Esophagus muscularis mucosa (tissue), 4 donors: Measurements from ENCODE around the gene PLEKHG4B. TPM values are rescaled to one million over a fixed set of nuclear protein-coding genes. Genes with fewer than 3 reads are reported as not detected.
"Not testable (repeated sequence)": the region's sequence is repeated elsewhere in the genome, so short reads cannot be mapped to it uniquely, and the experiment has no call there.

ENCODE experiments used
- DNase-seq: peaks from one replicate; pipeline ENCODE4 v3.0.0-alpha.2; 2017; ENCODE audit errors: extremely low spot score
- H3K27ac ChIP-seq, 4 donors: fragments of 200-600 bp; sonication (generic); replicated peaks in 1 of 4; 1 replicate in 3 of 4; 2 replicates in 1 of 4; pipeline ENCODE4 v1.5.1; 2016 to 2019; ENCODE audit warnings: mild to moderate bottlenecking in 1 of 4
- H3K27me3 ChIP-seq, 4 donors: fragments of 200-600 bp; sonication (generic); one replicate each; pipeline versions ENCODE4 v1.5.1 to v1.6.0; 2016 to 2019
- H3K36me3 ChIP-seq, 4 donors: fragments of 200-600 bp; sonication (generic); one replicate each; pipeline ENCODE4 v1.5.1; 2016 to 2019
- H3K4me1 ChIP-seq, 4 donors: fragments of 200-600 bp; sonication (generic); one replicate each; pipeline ENCODE4 v1.5.1; 2016 to 2019
- H3K4me3 ChIP-seq, 4 donors: fragments of 200-600 bp; sonication (generic); 1 replicate in 2 of 4; 2 replicates in 2 of 4; pipeline ENCODE4 v1.5.1; 2016 to 2019; ENCODE audit warnings: mild to moderate bottlenecking in 4 of 4, moderate library complexity in 1 of 4
- H3K9me3 ChIP-seq, 4 donors: fragments of 200-600 bp; sonication (generic); 1 replicate in 3 of 4; 2 replicates in 1 of 4; pipeline ENCODE4 v1.5.1; 2016 to 2019
- CTCF ChIP-seq, 3 experiments: fragments of 200-600 bp in 2 of 3; fragments of 450-650 bp in 1 of 3; sonication (generic) in 2 of 3; IDR thresholded peaks; one replicate each; pipeline ENCODE4 v1.5.1; 2017 to 2019; ENCODE audit warnings: antibody characterized with exemption in 3 of 3, mild to moderate bottlenecking in 2 of 3, moderate library complexity in 1 of 3
- EP300 ChIP-seq: sonication (generic); formaldehyde crosslinking; IDR thresholded peaks from one replicate; pipeline ENCODE4 v1.6.1; 2017; ENCODE audit warnings: antibody characterized with exemption
- POLR2A ChIP-seq: fragments of 450-650 bp; IDR thresholded peaks from one replicate; pipeline ENCODE4 v1.6.1; 2017; ENCODE audit warnings: antibody characterized with exemption, moderate library complexity, mild to moderate bottlenecking, low read depth
- POLR2AphosphoS5 ChIP-seq, 2 donors: sonication (generic); formaldehyde crosslinking; IDR thresholded peaks; one replicate each; pipeline ENCODE4 v1.6.1; 2017; ENCODE audit warnings: antibody characterized with exemption in 2 of 2
- WGBS: methylation state at CpG from one replicate; pipeline ENCODE4 v1.1.5; 2018; 5-methylcytosine and 5-hydroxymethylcytosine counted together
- intact Hi-C: fragments of 100-400 bp; cut with DNase I; formaldehyde crosslinking; loops from one replicate; pipeline ENCODE4 v1.15.1; 2023
- total RNA-seq, 4 donors: library from RNA; depleted of rRNA; stranded (reverse); fragments of >200 nt; gene quantifications; one replicate each; pipeline versions ENCODE4 v1.1.0 to v1.2.1, GENCODE V29; 2016

Gene PLEKHG4B
- total RNA-seq: under 1 TPM in 2 of 4 donors, not detected in 2; under 0.01 to 0.46 TPM

GRCh38 chr5:91556-92263, at the start of gene PLEKHG4B:
Gene PLEKHG4B (plus strand): TSS chr5:92168. CDS start chr5:92232, 64 bp downstream.
- intact Hi-C loops: no loop called here
- H3K9me3 ChIP-seq: peaks cover 0 to 5% (median 2%) of the 10 kb centered on the region in 4 donors
- DNase-seq: no peak
- no peak within 1 kb of the TSS for H3K27ac ChIP-seq
- H3K4me3 ChIP-seq: peak within 1 kb of the TSS; percentile 43 to 55 (median 44)
- TF ChIP-seq CTCF (IDR thresholded peaks at IDR 0.05) (no peak), POLR2AphosphoS5 (IDR thresholded peaks at IDR 0.05) (no peak), EP300 (no peak), POLR2A (no peak)
- 57% methylated on average over 1 of the region's 57 CpGs for WGBS
- H3K36me3 ChIP-seq: no peaks in the 10 kb centered on the region
- H3K4me1 ChIP-seq: peaks cover 3 to 14% (median 10%) of the 10 kb centered on the region in 4 donors
- H3K27me3 ChIP-seq: peaks cover 3 to 78% (median 37%) of the 10 kb centered on the region in 4 donors

- peaks cover 0 to 18% (median 7%) of the 10 kb centered on the region in 4 donors for H3K4me1 ChIP-seq
- no peaks in the 10 kb centered on the region for H3K9me3 ChIP-seq
- WGBS: 27% methylated on average over 6 of the region's 6 CpGs
- intact Hi-C loops: no loop called here
- H3K36me3 ChIP-seq: no peaks in the 10 kb centered on the region
- DNase-seq: no peak
- H3K27me3 ChIP-seq: peaks cover 0 to 35% (median 0%) of the 10 kb centered on the region in 4 donors
- no peak overlapping the region for H3K4me3 ChIP-seq
- TF ChIP-seq CTCF (IDR thresholded peaks at IDR 0.05): peak in 1 of 3 experiments; percentile 31
- no peak for TF ChIP-seq POLR2A
- no peak overlapping the region for H3K27ac ChIP-seq
These were observed 49.7 kb upstream of the PLEKHG4B start for GRCh38 chr5:42250-42649.

- peaks cover 0 to 4% (median 0%) of the 10 kb centered on the region in 4 donors for H3K9me3 ChIP-seq
- 45% methylated on average over 2 of the region's 2 CpGs for WGBS
- no peak for DNase-seq
- intact Hi-C loops: no loop called here
- peaks cover 1 to 5% (median 5%) of the 10 kb centered on the region in 4 donors for H3K4me1 ChIP-seq
- H3K4me3 ChIP-seq: no peak overlapping the region
- no peaks in the 10 kb centered on the region for H3K36me3 ChIP-seq
- no peak for TF ChIP-seq POLR2A
- TF ChIP-seq POLR2AphosphoS5 (IDR thresholded peaks at IDR 0.05): no peak
- no peak for TF ChIP-seq CTCF (IDR thresholded peaks at IDR 0.05)
- no peak for TF ChIP-seq EP300
- H3K27ac ChIP-seq: no peak overlapping the region
- H3K27me3 ChIP-seq: peaks cover 0 to 58% (median 4%) of the 10 kb centered on the region in 4 donors
These were observed 43.8 kb upstream of the PLEKHG4B start for GRCh38 chr5:48192-48591.

DNA sequence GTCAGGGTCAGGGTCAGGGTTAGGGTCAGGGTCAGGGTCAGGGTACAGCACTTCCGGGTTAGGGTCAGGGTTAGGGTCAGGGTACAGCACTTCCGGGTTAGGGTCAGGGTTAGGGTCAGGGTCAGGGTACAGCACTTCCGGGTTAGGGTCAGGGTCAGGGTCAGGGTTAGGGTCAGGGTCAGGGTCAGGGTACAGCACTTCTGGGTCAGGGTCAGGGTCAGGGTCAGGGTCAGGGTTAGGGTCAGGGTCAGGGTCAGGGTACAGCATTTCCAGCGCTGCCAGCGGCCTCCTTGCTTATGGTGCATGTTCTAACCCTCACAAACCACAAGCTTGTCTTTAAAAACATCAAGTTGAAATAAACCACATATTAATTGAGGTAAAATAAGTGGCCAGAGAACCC, 42.4 kb upstream of the PLEKHG4B start:
- H3K9me3 ChIP-seq, H3K36me3 ChIP-seq, intact Hi-C loops, H3K4me3 ChIP-seq, DNase-seq, H3K27ac ChIP-seq: not testable (repeated sequence)
- peaks cover 12 to 19% (median 17%) of the 10 kb centered on the region in 4 donors for H3K4me1 ChIP-seq
- WGBS: 85% methylated on average over 5 of the region's 5 CpGs
- H3K27me3 ChIP-seq: peaks cover 4 to 71% (median 13%) of the 10 kb centered on the region in 4 donors

- no peak overlapping the region for H3K27ac ChIP-seq
- peaks cover 4 to 71% (median 19%) of the 10 kb centered on the region in 4 donors for H3K27me3 ChIP-seq
- intact Hi-C loops: no loop called here
- peaks cover 12 to 19% (median 17%) of the 10 kb centered on the region in 4 donors for H3K4me1 ChIP-seq
- H3K4me3 ChIP-seq: no peak overlapping the region
- TF ChIP-seq POLR2A: no peak
- no peak for TF ChIP-seq EP300
- no peak for TF ChIP-seq POLR2AphosphoS5 (IDR thresholded peaks at IDR 0.05)
- no peak for TF ChIP-seq CTCF (IDR thresholded peaks at IDR 0.05)
- WGBS: 90% methylated on average over 8 of the region's 8 CpGs
- H3K36me3 ChIP-seq: no peaks in the 10 kb centered on the region
- DNase-seq: no peak
- H3K9me3 ChIP-seq: peaks cover 0 to 4% (median 0%) of the 10 kb centered on the region in 4 donors
These were observed 41.9 kb upstream of the PLEKHG4B start for GRCh38 chr5:49953-50544.
